Measurements from ENCODE around the gene RNU5D-1. TPM values are rescaled to one million over a fixed set of nuclear protein-coding genes. Genes with fewer than 3 reads are reported as not detected.

The RNU5D-1 gene
- total and polyA plus RNA-seq, 2 of the 13 experiments (the other 11 are each of a cell fraction or from before 2014, with no cell fraction given), result 165 TPM; not detected in 1

DNA sequence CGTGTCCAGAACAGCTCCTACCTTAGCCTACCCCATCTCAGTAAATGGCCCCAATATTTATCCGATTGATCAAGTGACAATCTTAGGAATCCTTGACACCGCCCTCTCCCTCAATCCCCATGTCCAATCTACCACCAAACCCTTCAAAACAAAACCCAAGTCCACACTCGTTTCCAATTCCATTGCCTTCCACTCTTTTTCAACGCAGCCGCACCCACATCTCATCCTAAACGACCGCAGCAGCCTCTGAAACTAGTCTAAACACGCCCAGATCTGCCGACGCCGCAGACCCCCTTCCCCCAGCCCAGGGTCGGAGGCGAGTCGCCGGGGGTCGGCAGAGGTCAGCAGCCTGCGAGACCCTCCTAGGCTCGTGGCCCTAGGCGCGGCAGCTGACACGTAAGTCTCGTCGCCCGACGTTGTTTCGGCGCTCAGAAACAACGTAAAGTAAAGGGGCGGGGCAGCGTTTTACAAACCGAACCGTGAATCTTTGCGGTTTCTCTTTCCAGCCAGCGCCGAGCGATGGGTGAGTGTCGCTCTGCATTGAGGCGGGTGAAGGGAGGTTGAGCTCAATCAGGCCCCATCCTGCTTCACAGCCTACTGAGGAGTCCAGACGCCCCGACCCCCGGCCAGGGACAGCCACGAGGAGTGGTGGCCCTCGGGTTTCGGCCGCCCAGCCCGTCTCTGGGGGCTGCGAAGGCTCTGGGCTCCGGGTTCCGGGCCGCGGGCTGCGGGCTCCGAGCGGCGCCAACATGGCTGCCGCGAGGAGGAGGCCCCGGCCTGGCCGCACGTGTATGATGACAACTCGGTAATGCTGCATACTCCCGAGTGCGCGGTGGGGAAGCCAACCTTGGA lies 44.3 kb upstream of the RNU5D-1 start, which contains the start of gene RPS8 (continued):
- TF ChIP-seq SYNCRIP (IDR thresholded peaks at IDR 0.05; ENCODE audit: insufficient read depth, low read depth, low read length), result no peak
- TF ChIP-seq GTF2F1 (IDR thresholded peaks at IDR 0.05; ENCODE audit: low read length), result peak; percentile 76; the same call in 1 of the 2 replicates
- TF ChIP-seq ZNF709 (CRISPR knock-in tag; IDR thresholded peaks at IDR 0.05), result no peak; the same call in 1 of the 2 replicates
- TF ChIP-seq ELF1 (CRISPR knock-in tag; IDR thresholded peaks at IDR 0.05), result peak; percentile 66
- TF ChIP-seq SMARCC2 (IDR thresholded peaks at IDR 0.05), result no peak
- no peak for TF ChIP-seq MAFG (CRISPR knock-in tag; IDR thresholded peaks at IDR 0.05)
- TF ChIP-seq ZNF790 (CRISPR knock-in tag; IDR thresholded peaks at IDR 0.05; ENCODE audit: borderline replicate concordance), result no peak
- peak; percentile 13; the same call in 1 of the 2 replicates for TF ChIP-seq RAD51 (IDR thresholded peaks at IDR 0.05; ENCODE audit: borderline replicate concordance)
- peak; percentile 66 for TF ChIP-seq ZNF619 (CRISPR knock-in tag; IDR thresholded peaks at IDR 0.05)
- TF ChIP-seq, protein P1, sequence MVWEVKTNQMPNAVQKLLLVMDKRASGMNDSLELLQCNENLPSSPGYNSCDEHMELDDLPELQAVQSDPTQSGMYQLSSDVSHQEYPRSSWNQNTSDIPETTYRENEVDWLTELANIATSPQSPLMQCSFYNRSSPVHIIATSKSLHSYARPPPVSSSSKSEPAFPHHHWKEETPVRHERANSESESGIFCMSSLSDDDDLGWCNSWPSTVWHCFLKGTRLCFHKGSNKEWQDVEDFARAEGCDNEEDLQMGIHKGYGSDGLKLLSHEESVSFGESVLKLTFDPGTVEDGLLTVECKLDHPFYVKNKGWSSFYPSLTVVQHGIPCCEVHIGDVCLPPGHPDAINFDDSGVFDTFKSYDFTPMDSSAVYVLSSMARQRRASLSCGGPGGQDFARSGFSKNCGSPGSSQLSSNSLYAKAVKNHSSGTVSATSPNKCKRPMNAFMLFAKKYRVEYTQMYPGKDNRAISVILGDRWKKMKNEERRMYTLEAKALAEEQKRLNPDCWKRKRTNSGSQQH (CRISPR knock-in tag; IDR thresholded peaks at IDR 0.05; ENCODE audit: low read depth), result peak; percentile 87; the same call in 1 of the 2 replicates
- TF ChIP-seq, protein P2, sequence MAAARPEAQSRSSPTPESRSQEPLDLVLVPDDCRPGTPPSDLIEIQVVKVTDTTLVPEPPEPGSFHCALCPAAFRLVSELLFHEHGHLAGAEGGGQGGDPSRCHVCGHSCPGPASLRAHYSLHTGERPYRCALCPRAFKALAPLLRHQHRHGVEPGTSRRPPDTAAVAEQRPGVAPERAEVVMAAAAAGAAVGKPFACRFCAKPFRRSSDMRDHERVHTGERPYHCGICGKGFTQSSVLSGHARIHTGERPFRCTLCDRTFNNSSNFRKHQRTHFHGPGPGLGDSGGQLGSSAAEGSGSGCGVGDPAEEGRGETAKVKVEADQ (CRISPR knock-in tag; IDR thresholded peaks at IDR 0.05; ENCODE audit: borderline replicate concordance), result no peak; the same call in 1 of the 2 replicates
- TF ChIP-seq, protein P3, sequence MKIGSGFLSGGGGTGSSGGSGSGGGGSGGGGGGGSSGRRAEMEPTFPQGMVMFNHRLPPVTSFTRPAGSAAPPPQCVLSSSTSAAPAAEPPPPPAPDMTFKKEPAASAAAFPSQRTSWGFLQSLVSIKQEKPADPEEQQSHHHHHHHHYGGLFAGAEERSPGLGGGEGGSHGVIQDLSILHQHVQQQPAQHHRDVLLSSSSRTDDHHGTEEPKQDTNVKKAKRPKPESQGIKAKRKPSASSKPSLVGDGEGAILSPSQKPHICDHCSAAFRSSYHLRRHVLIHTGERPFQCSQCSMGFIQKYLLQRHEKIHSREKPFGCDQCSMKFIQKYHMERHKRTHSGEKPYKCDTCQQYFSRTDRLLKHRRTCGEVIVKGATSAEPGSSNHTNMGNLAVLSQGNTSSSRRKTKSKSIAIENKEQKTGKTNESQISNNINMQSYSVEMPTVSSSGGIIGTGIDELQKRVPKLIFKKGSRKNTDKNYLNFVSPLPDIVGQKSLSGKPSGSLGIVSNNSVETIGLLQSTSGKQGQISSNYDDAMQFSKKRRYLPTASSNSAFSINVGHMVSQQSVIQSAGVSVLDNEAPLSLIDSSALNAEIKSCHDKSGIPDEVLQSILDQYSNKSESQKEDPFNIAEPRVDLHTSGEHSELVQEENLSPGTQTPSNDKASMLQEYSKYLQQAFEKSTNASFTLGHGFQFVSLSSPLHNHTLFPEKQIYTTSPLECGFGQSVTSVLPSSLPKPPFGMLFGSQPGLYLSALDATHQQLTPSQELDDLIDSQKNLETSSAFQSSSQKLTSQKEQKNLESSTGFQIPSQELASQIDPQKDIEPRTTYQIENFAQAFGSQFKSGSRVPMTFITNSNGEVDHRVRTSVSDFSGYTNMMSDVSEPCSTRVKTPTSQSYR (CRISPR knock-in tag; IDR thresholded peaks at IDR 0.05; ENCODE audit: borderline replicate concordance), result peak; percentile 66; the same call in 1 of the 2 replicates
- TF ChIP-seq, protein P4, sequence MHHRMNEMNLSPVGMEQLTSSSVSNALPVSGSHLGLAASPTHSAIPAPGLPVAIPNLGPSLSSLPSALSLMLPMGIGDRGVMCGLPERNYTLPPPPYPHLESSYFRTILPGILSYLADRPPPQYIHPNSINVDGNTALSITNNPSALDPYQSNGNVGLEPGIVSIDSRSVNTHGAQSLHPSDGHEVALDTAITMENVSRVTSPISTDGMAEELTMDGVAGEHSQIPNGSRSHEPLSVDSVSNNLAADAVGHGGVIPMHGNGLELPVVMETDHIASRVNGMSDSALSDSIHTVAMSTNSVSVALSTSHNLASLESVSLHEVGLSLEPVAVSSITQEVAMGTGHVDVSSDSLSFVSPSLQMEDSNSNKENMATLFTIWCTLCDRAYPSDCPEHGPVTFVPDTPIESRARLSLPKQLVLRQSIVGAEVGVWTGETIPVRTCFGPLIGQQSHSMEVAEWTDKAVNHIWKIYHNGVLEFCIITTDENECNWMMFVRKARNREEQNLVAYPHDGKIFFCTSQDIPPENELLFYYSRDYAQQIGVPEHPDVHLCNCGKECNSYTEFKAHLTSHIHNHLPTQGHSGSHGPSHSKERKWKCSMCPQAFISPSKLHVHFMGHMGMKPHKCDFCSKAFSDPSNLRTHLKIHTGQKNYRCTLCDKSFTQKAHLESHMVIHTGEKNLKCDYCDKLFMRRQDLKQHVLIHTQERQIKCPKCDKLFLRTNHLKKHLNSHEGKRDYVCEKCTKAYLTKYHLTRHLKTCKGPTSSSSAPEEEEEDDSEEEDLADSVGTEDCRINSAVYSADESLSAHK (CRISPR knock-in tag; IDR thresholded peaks at IDR 0.05; ENCODE audit: borderline replicate concordance), result no peak
- TF ChIP-seq, protein P5, sequence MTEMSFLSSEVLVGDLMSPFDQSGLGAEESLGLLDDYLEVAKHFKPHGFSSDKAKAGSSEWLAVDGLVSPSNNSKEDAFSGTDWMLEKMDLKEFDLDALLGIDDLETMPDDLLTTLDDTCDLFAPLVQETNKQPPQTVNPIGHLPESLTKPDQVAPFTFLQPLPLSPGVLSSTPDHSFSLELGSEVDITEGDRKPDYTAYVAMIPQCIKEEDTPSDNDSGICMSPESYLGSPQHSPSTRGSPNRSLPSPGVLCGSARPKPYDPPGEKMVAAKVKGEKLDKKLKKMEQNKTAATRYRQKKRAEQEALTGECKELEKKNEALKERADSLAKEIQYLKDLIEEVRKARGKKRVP (CRISPR knock-in tag; IDR thresholded peaks at IDR 0.05), result 0 out of 4 replicates have a peak, but pooled peaks of 1 of the 2 experiments have one; percentile 43
- peak; percentile 50; the same call in 1 of the 2 replicates for TF ChIP-seq SIN3B (IDR thresholded peaks at IDR 0.05; ENCODE audit: low read length)
- TF ChIP-seq ZKSCAN8 (CRISPR knock-in tag; IDR thresholded peaks at IDR 0.05; ENCODE audit: borderline replicate concordance), result peak; percentile 55; the same call in 1 of the 2 replicates
- peak; percentile 78; the same call in 1 of the 3 replicates for TF ChIP-seq MXI1 (IDR thresholded peaks at IDR 0.05; ENCODE audit: borderline replicate concordance, low read depth, low read length)

Data from HepG2 (cell line).